ENCODE results near the gene CCDC74B.
"Not testable (repeated sequence)": the region's sequence is repeated elsewhere in the genome, so short reads cannot be mapped to it uniquely, and the experiment has no call there.

The CCDC74B gene

DNA sequence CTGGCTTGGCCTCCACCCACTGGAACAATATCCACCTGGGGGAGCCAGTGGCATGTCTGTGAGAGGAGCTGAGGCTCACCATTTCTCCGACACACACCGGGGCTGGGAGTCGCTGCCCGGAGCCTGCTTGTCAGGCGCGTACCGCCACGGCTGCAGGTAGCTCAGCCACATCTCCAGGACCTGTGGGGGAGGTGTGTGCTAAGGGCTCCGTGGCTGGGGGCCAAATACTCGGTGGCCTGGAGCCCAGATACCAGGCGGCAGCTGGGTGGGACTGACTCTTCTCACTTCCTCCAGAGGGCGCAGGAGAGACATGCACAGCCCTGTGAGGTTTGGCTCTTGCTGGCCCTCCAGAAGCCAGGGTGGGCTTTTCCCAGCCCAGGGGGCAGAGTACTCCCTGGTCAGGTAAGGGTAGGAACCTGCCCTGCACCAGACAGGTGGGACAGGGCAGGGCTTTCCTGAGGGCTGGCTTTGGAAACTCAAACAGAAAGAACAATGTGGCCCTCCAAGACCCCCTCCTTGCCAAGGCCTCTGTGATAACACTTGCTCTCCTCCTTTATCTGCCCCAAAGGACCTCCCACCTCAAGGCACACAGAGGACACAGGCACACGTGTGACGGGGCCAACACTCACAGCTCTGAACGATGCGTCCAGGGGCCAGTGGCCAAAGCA, 11.2 kb upstream of the CCDC74B start:
- not testable (repeated sequence) for H3K4me3 ChIP-seq (ENCODE audit: low read depth, low read length); H3K9me3 ChIP-seq (ENCODE audit: control insufficient read depth, insufficient read depth, low read depth, low read length); H3K9ac ChIP-seq (ENCODE audit: low read length); H3K27me3 ChIP-seq (ENCODE audit: control insufficient read depth, insufficient read depth, low read length); H3K27ac ChIP-seq (ENCODE audit: low read depth, low read length); H3K4me1 ChIP-seq (ENCODE audit: control insufficient read depth, insufficient read depth, low read length)
- peaks cover 71% of the 10 kb centered on the region for H3K36me3 ChIP-seq (ENCODE audit: control insufficient read depth, insufficient read depth, low read length)

DNA sequence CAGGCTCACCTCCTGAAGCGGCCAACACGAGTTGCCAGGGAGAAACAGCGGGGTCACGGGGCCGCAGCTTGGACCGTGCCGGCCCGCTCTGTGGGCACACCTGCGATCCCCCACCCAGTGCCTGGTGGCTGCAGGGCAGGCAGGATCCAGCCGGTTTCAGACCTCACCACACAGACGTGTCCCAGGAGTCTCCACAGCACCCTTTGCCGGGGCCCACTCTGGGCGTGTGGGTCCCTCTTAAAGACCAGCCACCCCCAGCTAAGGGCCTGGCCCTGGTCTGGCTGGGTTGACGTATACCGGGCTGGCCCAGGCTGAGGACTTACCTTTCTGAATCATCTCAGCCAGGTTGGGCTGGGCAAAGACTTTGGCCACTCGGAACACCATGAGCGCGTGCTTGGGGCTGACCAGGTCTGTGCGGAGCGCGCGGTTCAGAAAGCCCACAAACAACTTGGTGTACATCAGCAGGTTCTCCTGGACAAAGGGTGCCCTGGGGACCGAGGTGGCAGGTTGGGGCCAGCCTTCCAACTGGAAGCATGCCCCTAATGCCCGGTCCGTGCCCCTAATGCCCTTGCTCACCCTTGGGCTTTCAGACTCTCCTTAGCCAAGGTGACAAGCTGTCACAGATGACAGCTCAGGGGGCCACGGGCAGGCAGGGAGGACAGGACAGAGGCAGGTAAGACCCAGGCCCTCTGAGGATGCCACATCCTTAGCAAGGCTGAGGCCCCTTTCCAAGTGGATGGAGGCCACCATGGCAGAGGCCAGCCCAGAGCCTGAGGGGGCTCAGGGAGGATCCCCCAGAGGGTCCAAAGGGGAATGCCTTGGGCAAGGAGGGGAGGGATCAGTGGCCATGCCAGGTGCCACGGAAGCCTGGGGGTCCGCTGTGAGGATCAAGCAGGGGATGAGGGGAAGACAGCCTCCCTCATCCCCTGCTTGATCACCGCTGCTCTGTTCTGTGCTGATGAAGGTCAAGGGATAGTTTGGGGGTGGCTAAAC, 10.2 kb upstream of the CCDC74B start:
- no peak overlapping the region for H3K4me3 ChIP-seq (ENCODE audit: low read depth, low read length)
- H3K36me3 ChIP-seq (ENCODE audit: control insufficient read depth, insufficient read depth, low read length), result peaks cover 73% of the 10 kb centered on the region
- no peak overlapping the region for H3K9ac ChIP-seq (ENCODE audit: low read length)
- no peaks in the 10 kb centered on the region for H3K9me3 ChIP-seq (ENCODE audit: control insufficient read depth, insufficient read depth, low read depth, low read length)
- no peaks in the 10 kb centered on the region for H3K27me3 ChIP-seq (ENCODE audit: control insufficient read depth, insufficient read depth, low read length)
- H3K4me1 ChIP-seq (ENCODE audit: control insufficient read depth, insufficient read depth, low read length), result no peaks in the 10 kb centered on the region
- no peak overlapping the region for H3K27ac ChIP-seq (ENCODE audit: low read depth, low read length)

DNA sequence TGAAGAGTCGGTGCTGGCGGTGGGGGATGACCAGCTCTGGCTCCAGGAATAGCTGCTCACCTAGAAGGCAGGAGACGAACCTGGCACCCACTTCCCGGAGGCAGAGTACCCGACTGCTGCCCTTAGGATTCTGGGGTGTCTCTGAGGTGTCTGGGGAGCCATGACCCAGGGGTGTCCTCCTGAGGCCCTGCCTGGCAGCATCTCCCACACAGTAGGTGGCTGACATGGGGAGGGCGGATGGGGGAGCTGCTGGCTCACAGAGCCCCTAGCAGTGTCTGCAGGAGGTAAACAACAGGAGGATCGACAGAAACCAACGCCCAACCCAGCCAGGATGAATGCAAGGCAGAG, 9.5 kb upstream of the CCDC74B start:
- peaks cover 66% of the 10 kb centered on the region for H3K36me3 ChIP-seq (ENCODE audit: control insufficient read depth, insufficient read depth, low read length)
- H3K4me3 ChIP-seq (ENCODE audit: low read depth, low read length); H3K9me3 ChIP-seq (ENCODE audit: control insufficient read depth, insufficient read depth, low read depth, low read length); H3K9ac ChIP-seq (ENCODE audit: low read length); H3K4me1 ChIP-seq (ENCODE audit: control insufficient read depth, insufficient read depth, low read length); H3K27me3 ChIP-seq (ENCODE audit: control insufficient read depth, insufficient read depth, low read length); H3K27ac ChIP-seq (ENCODE audit: low read depth, low read length): not testable (repeated sequence)

DNA sequence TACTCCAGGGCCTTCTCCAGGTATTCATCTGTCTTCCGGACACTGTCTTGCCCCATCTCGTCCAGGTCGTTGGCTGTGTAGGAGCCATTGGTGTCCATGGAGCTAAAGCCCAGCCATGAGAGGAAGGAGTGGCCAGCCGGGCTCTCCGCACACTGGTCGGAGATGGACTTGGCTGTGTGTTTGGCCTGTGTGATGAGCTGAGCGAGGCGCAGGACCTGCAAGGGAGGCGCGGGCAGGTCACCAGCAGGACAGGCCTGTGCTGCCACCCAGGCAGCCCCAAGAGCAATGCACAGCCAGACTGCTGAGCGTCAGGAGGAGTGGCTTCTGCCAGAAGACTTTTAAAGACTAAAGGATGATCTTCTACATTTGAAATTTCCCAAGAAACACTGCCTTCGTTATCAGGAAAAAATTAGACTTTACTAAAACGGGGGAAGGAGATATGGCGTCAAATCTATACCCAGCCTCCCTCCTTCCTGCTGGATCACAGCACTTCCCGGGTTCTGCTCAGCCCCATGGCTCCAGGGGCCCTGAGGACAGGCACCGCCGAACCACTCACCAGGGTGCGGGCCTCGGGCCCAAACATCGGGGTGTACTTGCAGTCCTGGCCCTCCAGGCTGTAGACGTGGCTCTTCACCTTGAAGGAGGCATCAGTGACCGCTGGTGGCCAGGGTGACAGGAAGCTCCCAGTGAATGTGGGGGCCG, 9.0 kb upstream of the CCDC74B start:
- not testable (repeated sequence) for H3K4me3 ChIP-seq (ENCODE audit: low read depth, low read length); H3K9ac ChIP-seq (ENCODE audit: low read length); H3K4me1 ChIP-seq (ENCODE audit: control insufficient read depth, insufficient read depth, low read length); H3K27ac ChIP-seq (ENCODE audit: low read depth, low read length); H3K9me3 ChIP-seq (ENCODE audit: control insufficient read depth, insufficient read depth, low read depth, low read length); H3K27me3 ChIP-seq (ENCODE audit: control insufficient read depth, insufficient read depth, low read length)
- H3K36me3 ChIP-seq (ENCODE audit: control insufficient read depth, insufficient read depth, low read length), result peaks cover 62% of the 10 kb centered on the region

DNA sequence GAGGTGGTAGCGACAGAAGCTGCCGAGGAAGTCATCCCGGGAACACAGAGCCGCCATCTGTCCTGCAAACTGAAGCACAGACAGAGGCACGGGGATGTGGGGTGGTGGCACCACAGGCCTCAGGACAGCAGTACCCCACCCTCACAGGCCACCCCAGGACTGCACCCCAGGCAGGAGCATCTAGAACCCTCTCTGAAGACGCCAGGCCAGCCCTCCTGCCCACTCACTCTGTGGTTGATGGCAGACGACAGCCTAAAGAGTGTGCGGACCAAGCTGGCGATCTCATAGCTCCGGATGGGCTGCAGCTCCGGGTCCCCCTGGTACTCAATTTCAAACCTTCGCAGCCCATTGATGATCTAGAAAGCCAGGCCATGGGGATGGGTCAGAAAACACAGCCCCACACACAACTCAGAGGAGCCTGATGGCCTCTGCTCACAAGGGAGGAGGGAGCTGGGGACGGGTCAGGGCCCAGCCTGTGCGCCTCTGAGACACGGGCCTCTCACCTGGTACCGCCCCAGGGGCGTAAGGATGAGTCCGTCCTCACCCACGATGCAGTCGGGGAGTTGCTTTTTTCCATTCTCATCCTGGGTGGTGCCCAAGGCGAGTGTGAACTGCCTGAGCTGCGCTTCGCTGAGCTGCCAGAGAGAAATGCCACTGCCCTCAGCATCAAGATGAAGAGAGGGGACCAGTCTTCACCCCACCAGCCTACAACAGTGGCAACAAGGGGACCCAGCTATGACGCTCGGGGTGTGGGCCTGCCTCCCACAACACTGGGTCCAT, 8.1 kb upstream of the CCDC74B start:
- H3K36me3 ChIP-seq (ENCODE audit: control insufficient read depth, insufficient read depth, low read length), result peaks cover 56% of the 10 kb centered on the region

DNA sequence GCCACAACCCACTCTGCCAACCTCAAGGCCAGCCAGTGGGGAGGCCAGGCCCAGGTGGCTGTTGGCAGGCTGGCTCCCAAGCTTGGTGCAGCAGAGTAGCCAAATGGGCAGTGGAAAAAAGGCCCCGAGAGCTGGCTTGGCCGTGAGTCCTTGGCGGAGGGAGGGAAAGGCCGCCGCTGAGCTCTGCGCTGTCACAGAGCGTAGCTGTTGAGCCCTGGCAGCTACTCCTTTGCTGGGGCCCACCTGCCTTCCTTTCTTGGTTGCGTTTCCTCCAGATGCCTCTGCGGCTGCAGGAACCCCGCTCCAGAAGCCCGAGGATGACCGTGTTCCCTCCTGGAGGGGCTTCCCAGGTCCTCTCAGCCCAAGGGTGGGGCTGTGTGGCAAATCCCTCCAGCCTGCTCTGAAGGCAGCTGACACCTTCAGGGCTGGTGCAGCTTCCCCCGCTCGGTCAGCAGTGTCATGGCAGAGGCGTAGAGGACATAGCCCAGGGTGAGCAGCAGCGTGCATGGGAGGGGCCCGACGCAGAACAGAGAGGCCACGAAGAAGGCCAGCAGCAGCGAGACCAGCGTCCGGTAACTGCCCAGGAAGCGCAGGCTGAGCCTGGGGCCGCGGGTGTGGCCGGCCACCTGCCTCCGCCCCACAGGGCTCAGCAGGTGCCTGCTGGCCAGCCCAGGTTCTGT, 7.4 kb upstream of the CCDC74B start:
- peaks cover 52% of the 10 kb centered on the region for H3K36me3 ChIP-seq (ENCODE audit: control insufficient read depth, insufficient read depth, low read length)
- H3K9ac ChIP-seq (ENCODE audit: low read length); H3K4me3 ChIP-seq (ENCODE audit: low read depth, low read length); H3K9me3 ChIP-seq (ENCODE audit: control insufficient read depth, insufficient read depth, low read depth, low read length); H3K27me3 ChIP-seq (ENCODE audit: control insufficient read depth, insufficient read depth, low read length); H3K4me1 ChIP-seq (ENCODE audit: control insufficient read depth, insufficient read depth, low read length); H3K27ac ChIP-seq (ENCODE audit: low read depth, low read length): not testable (repeated sequence)

More for the DNA sequence above, 8.1 kb upstream of the CCDC74B start:
- Histone ChIP-seq H3K4me3 (ENCODE audit: low read depth, low read length) (no peak overlapping the region), H3K27me3 (ENCODE audit: control insufficient read depth, insufficient read depth, low read length) (no peaks in the 10 kb centered on the region), H3K9ac (ENCODE audit: low read length) (no peak overlapping the region), H3K4me1 (ENCODE audit: control insufficient read depth, insufficient read depth, low read length) (no peaks in the 10 kb centered on the region), H3K27ac (ENCODE audit: low read depth, low read length) (no peak overlapping the region), H3K9me3 (ENCODE audit: control insufficient read depth, insufficient read depth, low read depth, low read length) (no peaks in the 10 kb centered on the region)

DNA sequence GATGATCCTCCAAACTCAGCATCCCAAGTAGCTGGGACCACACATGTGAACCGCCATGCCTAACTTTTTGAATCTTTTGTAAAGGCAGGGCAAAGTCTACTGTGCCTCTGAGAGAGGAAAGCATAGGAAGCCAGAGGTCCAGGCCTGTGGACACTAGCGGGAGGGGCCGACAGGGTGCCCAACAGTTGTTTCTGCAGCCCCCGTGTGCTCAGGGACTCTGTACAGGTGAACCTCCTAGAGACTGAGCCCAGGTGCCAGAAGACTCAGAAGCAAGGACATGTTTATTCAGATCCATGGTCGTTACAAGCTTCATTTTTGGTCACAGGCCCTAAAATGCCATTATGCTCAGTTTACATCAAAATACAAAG, 6.2 kb upstream of the CCDC74B start:
- not testable (repeated sequence) for H3K9ac ChIP-seq (ENCODE audit: low read length); H3K27ac ChIP-seq (ENCODE audit: low read depth, low read length); H3K27me3 ChIP-seq (ENCODE audit: control insufficient read depth, insufficient read depth, low read length); H3K4me3 ChIP-seq (ENCODE audit: low read depth, low read length); H3K4me1 ChIP-seq (ENCODE audit: control insufficient read depth, insufficient read depth, low read length); H3K9me3 ChIP-seq (ENCODE audit: control insufficient read depth, insufficient read depth, low read depth, low read length)
- peaks cover 47% of the 10 kb centered on the region for H3K36me3 ChIP-seq (ENCODE audit: control insufficient read depth, insufficient read depth, low read length)

DNA sequence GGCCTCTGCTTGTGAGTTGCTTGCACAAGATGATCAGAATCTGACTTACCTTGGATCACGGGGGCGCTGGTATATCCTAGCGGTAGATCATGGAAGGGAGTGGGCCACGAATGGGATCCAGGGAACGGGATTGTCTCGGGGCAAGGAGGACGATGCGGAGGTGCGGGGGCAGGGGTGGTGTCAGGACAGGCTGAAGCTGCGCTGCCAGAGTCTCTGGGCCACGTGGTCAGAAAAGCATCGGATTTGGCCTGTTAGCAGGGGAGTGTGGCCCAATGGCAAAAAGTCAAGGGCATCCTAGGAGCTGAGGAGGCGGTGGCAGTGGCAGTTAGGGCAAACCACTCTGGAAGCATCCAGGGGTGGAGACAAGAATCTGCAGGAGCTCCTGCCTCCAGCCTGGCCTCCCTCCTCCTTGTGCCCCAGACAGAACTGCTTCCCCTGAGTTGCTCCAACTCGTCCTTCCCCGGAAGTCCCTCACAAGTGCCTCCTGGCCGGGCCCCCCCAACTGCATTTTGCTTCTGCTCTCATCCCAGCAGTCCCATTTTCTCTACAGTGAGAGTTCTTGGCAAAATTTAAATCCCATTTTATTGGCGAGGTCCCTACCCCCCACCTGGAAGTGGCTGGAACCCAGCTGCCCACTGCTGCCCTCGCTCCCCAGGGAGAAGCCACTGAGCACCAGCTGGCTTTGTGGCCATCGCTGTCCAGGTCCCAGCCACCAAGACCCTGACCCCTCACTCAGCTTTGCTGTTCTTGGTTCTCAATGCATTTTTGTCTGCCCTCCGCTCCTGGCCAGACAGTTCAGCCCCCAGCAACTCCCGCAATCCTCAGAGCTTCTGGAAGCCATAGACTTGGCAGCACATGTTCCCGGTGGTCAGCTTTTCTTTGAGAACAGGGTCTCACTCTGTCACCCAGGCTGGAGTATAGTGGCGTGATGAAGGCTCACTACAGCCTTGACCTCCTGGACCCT, 5.6 kb upstream of the CCDC74B start:
- H3K4me3 ChIP-seq (ENCODE audit: low read depth, low read length), result no peak overlapping the region
- no peaks in the 10 kb centered on the region for H3K4me1 ChIP-seq (ENCODE audit: control insufficient read depth, insufficient read depth, low read length)
- H3K9ac ChIP-seq (ENCODE audit: low read length), result no peak overlapping the region
- H3K9me3 ChIP-seq (ENCODE audit: control insufficient read depth, insufficient read depth, low read depth, low read length), result no peaks in the 10 kb centered on the region
- H3K36me3 ChIP-seq (ENCODE audit: control insufficient read depth, insufficient read depth, low read length), result peaks cover 42% of the 10 kb centered on the region
- no peaks in the 10 kb centered on the region for H3K27me3 ChIP-seq (ENCODE audit: control insufficient read depth, insufficient read depth, low read length)
- H3K27ac ChIP-seq (ENCODE audit: low read depth, low read length), result no peak overlapping the region

DNA sequence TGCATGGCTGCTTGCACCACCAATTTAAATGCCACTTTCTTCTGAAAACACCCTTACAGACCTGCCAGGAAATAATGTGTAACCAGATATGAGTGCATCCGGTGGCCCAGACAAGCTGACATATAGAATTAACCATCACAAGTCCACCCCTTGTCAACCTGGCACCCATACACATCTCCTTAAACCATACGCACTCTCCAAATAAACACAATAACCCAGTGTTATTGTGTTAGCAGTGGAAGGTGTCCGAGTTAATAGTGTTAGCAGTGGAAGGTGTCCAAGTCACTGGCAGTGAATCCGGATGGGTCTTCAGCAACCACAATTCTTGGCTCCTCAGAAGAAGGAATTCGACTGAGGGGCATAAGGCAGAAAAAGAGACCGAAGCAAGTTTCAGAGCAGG, 3.6 kb upstream of the CCDC74B start:
- not testable (repeated sequence) for H3K4me1 ChIP-seq (ENCODE audit: control insufficient read depth, insufficient read depth, low read length); H3K4me3 ChIP-seq (ENCODE audit: low read depth, low read length); H3K27ac ChIP-seq (ENCODE audit: low read depth, low read length); H3K27me3 ChIP-seq (ENCODE audit: control insufficient read depth, insufficient read depth, low read length); H3K9me3 ChIP-seq (ENCODE audit: control insufficient read depth, insufficient read depth, low read depth, low read length); H3K9ac ChIP-seq (ENCODE audit: low read length)
- H3K36me3 ChIP-seq (ENCODE audit: control insufficient read depth, insufficient read depth, low read length), result peaks cover 25% of the 10 kb centered on the region

All from HUES6 (cell line).